ENCODE data around the gene KCNJ6.

GRCh38 chr21:37799211-37800056 lies 116.8 kb downstream of the KCNJ6 start:
- TF ChIP-seq CTCF (IDR thresholded peaks at IDR 0.05; ENCODE audit: low read depth, low read length), result no peak
- TF ChIP-seq EZH2phosphoT487 (IDR thresholded peaks at IDR 0.05; ENCODE audit: low read depth), result no peak
